CD4-positive, alpha-beta T cell treated with Interleukin-21 for 1 hour (primary cell): ENCODE data around the gene DCUN1D2.
A peak's percentile ranks its signal among the peaks of the same experiment; 100 is the strongest.
"Not testable (repeated sequence)": the region's sequence is repeated elsewhere in the genome, so short reads cannot be mapped to it uniquely, and the experiment has no call there.

ENCODE experiments used
- DNase-seq: peaks from one replicate; pipeline ENCODE4 v3.0.0-alpha.2; 2020

The DCUN1D2 gene

DNA sequence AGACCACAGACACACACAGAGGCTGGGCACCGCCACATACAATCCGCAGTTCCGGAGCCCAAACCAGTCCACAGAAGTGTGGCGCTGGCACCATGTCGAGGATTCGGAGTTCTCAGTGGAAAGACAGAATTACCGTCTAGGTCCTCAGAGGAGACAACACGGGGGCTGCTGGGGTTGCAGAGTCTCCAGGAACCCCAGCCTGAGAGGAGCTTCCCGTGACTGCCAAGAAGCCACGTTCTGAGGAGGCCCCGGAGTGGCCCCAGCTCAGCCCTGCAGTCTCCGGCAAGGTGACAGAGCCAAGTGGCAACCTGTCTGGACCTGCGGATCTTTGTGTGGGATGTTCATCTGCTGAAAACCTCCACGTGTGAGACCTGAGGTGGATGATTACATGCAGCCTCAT lies 29.9 kb downstream of the DCUN1D2 start:
- DNase-seq, result no peak

DNA sequence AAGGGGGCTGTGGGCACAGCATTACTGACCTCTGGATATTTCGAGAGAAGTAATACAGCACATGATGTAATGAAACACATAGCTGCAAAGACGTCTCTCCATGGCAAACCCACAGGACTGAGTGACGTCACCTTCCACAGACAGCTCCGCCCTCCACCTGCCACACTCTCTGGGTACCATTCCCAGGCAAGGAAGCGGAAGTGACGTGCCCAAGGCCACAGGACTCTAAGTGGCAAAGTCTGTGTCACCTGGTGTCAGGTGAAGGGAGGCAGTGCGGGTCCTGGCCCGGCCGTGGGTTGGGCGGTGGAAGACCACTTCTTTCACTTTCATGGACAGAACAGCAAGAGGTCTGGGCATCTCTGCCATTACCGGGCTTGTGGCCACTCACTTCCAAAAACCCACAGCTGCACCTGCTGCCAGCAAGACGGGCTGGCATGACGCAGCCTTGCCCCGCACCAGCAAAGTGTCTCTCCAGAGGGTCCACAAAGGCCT lies 30.4 kb downstream of the DCUN1D2 start:
- no peak for DNase-seq

DNA sequence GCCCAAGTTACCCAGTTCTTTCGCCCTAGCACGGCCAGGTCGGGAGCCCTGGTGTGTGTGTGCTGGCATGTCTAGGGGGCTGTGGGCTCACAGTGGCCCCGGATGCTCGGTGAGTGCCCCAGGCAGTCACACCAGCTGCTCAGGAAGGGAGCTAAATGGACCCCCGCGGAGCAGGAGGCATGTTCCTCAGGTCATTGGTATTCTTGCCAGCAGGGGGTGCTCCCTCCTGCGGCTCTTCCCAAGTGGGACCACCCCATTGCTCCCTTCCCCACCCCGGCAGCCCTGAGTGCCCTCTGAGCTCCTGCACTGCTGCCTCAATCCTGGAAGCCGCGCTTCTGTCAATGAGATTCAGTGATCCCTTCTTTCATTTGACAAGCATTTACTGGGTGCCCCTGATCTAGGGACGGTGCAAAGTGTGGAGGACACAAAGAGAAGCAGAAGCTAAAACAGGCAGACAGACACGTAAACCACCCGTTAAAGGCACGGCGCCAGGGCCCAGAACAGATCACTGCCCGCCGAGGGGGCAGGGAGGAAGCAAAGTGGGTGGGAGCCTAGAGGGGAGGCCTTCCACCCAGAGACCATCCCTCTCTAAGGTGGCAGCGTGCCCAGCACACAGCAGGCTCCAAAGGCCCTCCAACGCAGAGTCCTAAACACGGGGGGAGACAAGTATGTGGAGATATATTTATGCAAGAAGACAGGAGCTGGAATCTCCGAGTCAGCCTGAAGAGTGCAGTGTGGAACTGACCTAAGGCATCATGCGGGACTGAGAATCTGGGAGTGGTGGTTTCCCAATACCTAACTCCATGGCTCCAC lies 32.1 kb downstream of the DCUN1D2 start:
- no peak for DNase-seq

- no peak for DNase-seq
These were observed 33.0 kb downstream of the DCUN1D2 start for GRCh38 chr13:113457510-113457909.

DNA sequence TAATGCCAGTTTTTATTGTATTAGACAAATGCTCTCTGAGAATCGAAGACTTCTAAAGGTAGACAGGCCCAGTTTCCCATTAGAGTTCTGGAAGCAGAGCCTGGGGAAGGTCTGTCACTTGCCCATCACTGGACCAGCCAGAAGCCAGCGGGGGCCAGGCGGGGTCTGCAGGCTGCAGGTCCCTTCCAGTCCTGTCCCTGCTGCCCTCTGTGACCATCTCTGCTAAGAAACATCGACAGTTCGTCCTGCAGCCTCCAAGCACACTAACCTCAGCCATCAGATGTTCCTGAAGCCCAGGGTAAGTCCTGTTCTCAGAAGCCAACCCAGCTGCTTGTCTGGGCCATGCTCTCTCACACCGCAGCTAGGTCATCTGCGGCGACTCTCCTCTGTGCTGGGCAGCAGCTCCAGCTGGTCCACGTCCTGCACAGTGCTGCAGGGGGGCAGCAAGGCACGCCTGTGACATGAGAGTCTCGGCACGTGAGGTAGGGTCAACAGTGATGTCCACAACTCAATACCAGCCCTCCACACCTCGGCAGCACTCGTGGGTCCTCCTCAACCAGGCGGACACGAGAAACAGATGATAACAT lies 34.3 kb downstream of the DCUN1D2 start:
- DNase-seq, result no peak

GRCh38 chr13:113455384-113455783 lies 35.1 kb downstream of the DCUN1D2 start:
- no peak for DNase-seq

DNA sequence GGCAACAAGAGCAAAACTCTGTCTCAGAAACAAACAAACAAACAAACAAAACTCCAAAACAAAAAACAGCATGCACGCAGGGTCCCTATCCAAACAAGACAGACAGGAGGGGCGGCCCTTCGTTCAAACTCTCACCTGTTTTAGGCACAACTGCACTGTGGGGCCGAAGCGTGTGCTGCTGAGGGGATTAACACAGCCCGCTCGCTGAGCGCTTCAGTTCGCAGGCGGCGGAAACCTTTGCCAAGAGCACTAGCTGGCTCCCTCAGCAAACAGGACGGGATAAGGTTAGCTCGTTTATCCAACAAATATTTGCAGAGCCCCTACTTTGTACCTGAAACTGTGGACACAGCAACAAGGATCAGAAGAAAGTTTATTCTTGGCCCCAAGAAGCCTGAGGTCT lies 35.6 kb downstream of the DCUN1D2 start:
- DNase-seq, result no peak

DNA sequence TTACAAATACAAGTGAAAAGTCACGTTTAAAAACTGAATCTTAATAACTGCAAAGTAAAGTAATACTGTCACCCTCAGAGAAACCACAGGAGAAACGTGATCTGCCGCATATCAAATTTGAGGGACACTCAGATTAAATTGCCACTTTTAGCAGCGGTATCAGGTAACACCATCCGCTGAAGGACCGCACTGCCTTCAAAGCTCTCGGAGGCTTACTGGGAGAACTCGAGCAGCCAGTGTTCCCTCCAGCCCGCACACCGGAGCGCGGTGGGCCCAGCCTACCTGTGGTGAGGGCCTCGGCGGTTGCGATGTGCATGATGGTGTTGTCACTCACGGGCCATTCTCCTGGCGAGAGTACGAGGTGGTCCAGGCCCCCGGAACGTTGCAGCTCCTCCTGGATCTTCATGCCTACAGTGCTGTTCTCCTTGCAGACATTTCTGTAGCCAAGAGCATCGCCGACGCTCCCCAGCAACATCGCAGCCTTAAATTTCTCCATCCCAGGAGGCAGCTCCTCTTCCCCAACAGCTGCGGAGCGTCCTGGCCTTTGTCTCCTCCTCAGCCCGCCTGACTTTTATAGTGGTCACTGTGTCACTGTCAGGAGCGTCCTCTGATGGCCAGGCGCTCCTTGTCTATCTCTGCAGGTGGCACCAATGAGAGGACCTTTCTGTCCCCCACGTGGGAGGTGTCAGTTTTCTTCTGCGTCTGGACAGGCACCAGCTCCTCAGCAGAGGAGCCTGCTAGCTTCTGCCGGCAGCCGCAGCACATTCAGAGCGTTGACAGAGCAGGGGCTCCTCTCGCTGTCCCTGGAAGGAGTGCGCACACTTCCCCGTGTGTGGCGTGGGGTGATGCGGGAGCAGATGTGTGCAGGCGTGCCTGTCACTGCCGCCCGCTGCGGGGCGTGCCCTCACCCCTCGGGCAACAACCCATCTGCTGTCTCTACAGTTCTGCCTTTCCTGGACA lies 37.3 kb downstream of the DCUN1D2 start, which contains the start of gene ADPRHL1:
TSS of gene ADPRHL1 (minus strand) at position 547 of the 960 bp plus-strand sequence. CDS start at position 496, 51 bp downstream.
- no peak for DNase-seq

DNA sequence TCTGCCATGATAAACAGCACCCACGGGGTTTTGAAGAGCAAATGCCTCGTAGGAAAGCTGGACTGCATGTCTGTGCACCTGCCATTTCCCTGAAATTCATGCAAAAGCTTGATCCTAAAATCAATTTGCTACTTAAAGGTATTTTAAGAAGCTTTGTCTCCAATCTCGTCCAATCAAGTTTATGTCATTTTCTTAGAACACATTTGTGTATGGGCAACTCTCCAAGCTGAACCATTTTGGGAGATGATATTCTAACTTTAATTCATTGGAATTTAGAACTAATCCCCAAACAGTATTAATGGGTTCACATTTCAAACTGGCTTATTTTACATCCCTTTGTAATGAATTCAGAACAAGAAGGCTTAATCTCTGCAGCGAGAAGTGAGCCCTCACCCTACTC lies 38.0 kb downstream of the DCUN1D2 start:
- DNase-seq, result no peak

- DNase-seq, result no peak
These were observed 38.5 kb downstream of the DCUN1D2 start for GRCh38 chr13:113451951-113452421.

DNA sequence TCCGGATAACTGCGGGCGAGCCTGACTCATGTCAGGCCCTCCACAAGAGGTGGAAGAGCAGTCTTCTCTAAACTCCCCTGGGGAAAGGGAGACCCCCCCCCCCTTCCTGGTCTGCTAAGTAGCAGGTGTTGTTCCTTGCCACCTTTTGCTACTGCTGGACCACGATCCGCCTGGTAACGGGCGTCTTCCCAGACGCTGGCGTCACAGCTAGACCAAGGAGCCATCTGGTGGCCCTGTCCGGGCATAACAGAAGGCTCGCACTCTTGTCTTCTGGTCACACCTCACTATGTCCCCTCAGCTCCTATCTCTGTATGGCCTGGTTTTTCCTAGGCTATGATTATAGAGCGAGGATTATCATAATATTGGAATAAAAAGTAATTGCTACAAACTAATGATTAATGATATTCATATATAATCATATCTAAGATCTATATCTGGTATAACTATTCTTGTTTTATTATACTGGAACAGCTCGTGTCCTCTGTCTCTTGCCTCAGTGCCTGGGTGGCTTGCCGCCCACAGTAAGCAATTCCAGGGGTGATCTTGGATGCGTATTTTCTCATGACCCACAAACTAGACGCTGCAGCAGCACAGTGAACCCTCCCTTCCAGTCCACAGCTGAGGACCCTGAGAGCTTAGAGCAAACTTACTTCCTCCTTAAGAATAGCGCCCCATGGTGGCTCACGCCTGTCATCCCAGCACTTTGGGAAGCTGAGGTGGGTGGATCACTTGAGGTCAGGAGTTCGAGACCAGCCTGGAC lies 39.5 kb downstream of the DCUN1D2 start:
- DNase-seq, result not testable (repeated sequence)

- not testable (repeated sequence) for DNase-seq
These were observed 40.2 kb downstream of the DCUN1D2 start for GRCh38 chr13:113450348-113450744.

GRCh38 chr13:113449693-113450347 lies 40.7 kb downstream of the DCUN1D2 start:
- no peak for DNase-seq

DNA sequence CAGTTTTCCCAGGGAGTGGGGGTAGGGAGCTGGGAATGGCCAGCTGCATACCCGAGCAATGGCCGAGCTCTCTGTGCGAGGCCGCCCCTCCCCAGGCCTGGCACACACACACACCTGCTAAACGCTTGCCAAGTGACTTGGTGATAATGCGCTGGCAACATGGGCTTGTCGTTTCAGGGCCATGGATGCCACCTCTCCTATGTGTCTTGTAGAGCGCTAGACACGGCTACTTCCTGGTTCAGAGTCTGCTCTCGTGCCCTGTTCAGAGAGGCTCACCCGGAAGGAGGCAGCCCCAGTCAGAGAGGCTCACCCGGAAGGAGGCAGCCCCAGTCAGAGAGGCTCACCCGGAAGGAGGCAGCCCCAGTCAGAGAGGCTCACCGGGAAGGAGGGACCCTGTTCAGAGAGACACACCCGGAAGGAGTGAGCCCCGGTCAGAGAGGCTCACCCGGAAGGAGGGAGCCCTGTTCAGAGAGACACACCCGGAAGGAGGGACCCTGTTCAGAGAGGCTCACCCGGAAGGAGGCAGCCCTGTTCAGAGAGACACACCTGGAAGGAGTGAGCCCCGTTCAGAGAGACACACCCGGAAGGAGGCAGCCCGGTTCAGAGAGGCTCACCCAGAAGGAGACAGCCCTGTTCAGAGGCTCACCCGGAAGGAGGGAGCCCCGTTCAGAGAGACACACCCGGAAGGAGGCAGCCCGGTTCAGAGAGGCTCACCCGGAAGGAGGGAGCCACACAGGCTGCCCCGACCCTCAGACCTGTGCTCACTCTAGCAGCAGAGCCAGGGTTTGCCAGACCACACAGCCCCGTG lies 41.4 kb downstream of the DCUN1D2 start:
- peak; percentile 66 for DNase-seq

- no peak for DNase-seq
These were observed 42.0 kb downstream of the DCUN1D2 start for GRCh38 chr13:113448545-113448884.

DNA sequence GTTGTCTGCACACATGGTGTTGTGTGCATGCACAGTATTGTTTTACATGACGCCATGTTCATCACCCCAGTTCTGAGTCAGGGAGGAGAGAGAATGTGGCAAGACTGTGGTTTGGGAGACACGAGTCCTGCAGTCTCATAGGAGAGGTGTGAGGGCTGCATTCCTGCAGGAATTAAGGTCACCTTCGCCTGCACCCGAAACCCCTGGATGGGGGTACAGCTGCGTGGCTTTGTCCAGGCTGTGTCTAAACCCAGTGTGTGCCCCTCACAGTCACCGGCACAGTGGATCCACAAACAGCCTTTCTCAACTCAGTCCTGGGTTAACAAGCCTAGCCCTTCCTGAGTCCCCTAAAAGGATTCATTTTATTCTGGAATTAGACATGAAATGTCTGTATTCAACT lies 42.9 kb downstream of the DCUN1D2 start:
- no peak for DNase-seq

DNA sequence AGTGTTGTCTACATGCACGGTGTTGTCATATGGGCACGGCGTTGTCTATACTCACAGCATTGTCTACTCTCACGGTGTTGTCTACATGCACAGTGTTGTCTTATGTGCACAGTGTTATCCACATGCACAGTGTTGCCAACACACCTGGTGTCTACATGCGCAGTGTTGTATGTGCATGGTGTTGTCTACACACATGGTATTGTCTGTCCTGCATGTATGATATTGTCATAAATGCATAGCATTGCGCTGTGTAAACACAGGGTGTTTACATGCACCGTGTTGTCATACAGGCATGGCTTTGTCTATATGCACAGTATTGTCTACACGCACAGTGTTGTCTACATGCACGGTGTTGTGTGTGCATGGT lies 44.0 kb downstream of the DCUN1D2 start:
- no peak for DNase-seq

DNA sequence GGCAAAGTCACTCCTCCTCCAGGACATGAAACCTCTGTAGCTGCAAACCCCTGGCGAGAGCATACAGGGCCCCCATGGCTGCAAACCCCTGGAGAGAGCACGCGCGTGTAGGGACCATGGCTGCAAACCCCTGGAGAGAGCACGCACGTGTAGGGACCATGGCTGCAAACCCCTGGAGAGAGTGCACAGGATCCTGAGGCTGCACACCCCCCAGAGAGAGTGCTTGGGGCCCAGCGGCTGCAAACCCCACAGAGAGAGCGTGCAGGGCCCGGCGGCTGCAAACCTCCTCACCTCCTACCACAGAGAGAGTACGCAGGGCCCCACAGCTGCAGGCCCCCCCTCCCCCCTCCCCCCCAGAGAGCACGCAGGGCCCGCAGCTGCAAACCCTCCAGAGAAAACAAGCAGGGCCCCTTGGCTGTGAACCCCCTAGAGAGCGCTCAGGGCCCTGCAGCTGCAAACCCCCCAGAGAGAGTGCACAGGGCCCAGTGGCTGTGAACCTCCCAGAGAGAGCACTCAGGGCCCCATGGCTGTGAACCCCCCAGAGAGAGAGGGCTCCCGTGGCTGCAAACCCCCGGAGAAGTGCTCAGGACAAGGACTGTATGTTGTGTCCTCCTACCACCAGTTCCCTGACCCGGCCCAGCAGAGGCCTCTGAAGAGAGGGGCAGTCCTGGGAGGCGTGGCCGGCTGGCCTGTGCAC lies 44.6 kb downstream of the DCUN1D2 start:
- DNase-seq, result no peak

GRCh38 chr13:113443991-113444390 lies 46.5 kb downstream of the DCUN1D2 start:
- DNase-seq, result no peak

GRCh38 chr13:113442985-113443362 lies 47.5 kb downstream of the DCUN1D2 start:
- DNase-seq, result no peak
